GM12878 (cell line): ENCODE measurements around the gene TOR1B. TPM values are rescaled to one million over a fixed set of nuclear protein-coding genes. Genes with fewer than 3 reads are reported as not detected.

Experiments
- ATAC-seq: fragments of 200-7000 bp; cut with Tn5 transposase; 3 replicates; pipeline ENCODE4 v1.9.1; 2020; ENCODE audit warnings: mild to moderate bottlenecking, moderate library complexity
- BruUV-seq: library from RNA; stranded (reverse); fragments of 400-500 nt; replicated peaks from 2 replicates; lab custom pipeline; 2021; lab: Mats Ljungman, UMichigan
- CTCF ChIA-PET: fragments of 300-600 bp; sonication (Branson Sonifier 250); formaldehyde crosslinking; extraction: SDS; loops from one replicate; lab custom pipeline; 2021; ENCODE audit warnings: inconsistent platforms; lab: Yijun Ruan, JAX
- POLR2A ChIA-PET: fragments of 350-600 bp; formaldehyde crosslinking; extraction: SDS; loops from one replicate; lab custom pipeline; 2021; ENCODE audit warnings: inconsistent platforms; lab: Charles Lee
- RAD21 ChIA-PET: fragments of 300-600 bp; sonication (Branson Sonifier 250); formaldehyde crosslinking; loops from one replicate; lab custom pipeline; 2023; ENCODE audit warnings: antibody characterized with exemption; ENCODE audit not compliant: unreplicated experiment; lab: Charles Lee
- SMC1A ChIA-PET: fragments of 300-600 bp; sonication (Branson Sonifier 250); formaldehyde crosslinking; loops from one replicate; lab custom pipeline; 2023; ENCODE audit not compliant: unreplicated experiment, uncharacterized antibody; lab: Charles Lee
- DNase-seq: peaks from one replicate; pipeline ENCODE4 v3.0.0-alpha.2; 2011; ENCODE audit warnings: low read depth, low spot score
- FAIRE-seq: peaks from 3 replicates; lab custom pipeline; 2011; peaks lifted over from hg19 to GRCh38; lab: Jason Lieb, UNC
- H2AFZ ChIP-seq: 2 replicates; pipeline ENCODE4 v1.6.0; 2011; ENCODE audit warnings: low read depth, low read length, control low read depth; ENCODE audit not compliant: control insufficient read depth
- H3K27ac ChIP-seq: 2 replicates; pipeline ENCODE4 v1.5.1; 2011; ENCODE audit warnings: control low read depth; ENCODE audit not compliant: control insufficient read depth, insufficient read depth
- H3K27me3 ChIP-seq, 2 experiments: replicated peaks in 1 of 2; 2 replicates each; pipeline versions ENCODE4 v1.6.0 to v1.6.1; 2011; ENCODE audit warnings: low read length in 1 of 2; ENCODE audit not compliant: control insufficient read depth in 2 of 2, insufficient read depth in 2 of 2
- H3K36me3 ChIP-seq, 2 experiments: 2 replicates each; pipeline ENCODE4 v1.5.1; 2011; ENCODE audit warnings: low read length in 1 of 2; ENCODE audit not compliant: control insufficient read depth in 2 of 2, insufficient read depth in 2 of 2
- H3K4me1 ChIP-seq: 2 replicates; pipeline ENCODE4 v1.6.1; 2011; ENCODE audit warnings: mild to moderate bottlenecking, low read length, moderate library complexity, mixed read lengths; ENCODE audit not compliant: control insufficient read depth, insufficient read depth
- H3K4me2 ChIP-seq: 2 replicates; pipeline ENCODE4 v1.6.0; 2011; ENCODE audit warnings: control low read depth; ENCODE audit not compliant: control insufficient read depth, insufficient read depth
- H3K4me3 ChIP-seq: fragments of 200-600 bp; sonication (generic); 2 replicates; pipeline ENCODE4 v1.5.1; 2016
- H3K79me2 ChIP-seq: 2 replicates; pipeline ENCODE4 v1.6.0; 2011; ENCODE audit warnings: low read length; ENCODE audit not compliant: control insufficient read depth, insufficient read depth
- H3K9ac ChIP-seq: 2 replicates; pipeline ENCODE4 v1.8.0; 2011; ENCODE audit warnings: low read length, control low read depth, mixed read lengths; ENCODE audit not compliant: control insufficient read depth, insufficient read depth
- H3K9me3 ChIP-seq: replicated peaks from 3 replicates; pipeline ENCODE4 v1.5.1; 2011; ENCODE audit warnings: mild to moderate bottlenecking, low read length; ENCODE audit not compliant: control insufficient read depth, insufficient read depth
- H4K20me1 ChIP-seq: 2 replicates; pipeline ENCODE4 v1.6.0; 2011; ENCODE audit not compliant: control insufficient read depth, insufficient read depth
- ASH2L ChIP-seq: fragments of 300-600, 200-600 bp; sonication (generic); IDR thresholded peaks from 2 replicates; pipeline ENCODE4 v1.6.1; 2017; ENCODE audit warnings: low read depth, mild to moderate bottlenecking, borderline replicate concordance
- BACH1 ChIP-seq: fragments of 450-650 bp; IDR thresholded peaks from 2 replicates; pipeline ENCODE4 v1.6.1; 2017; ENCODE audit warnings: mild to moderate bottlenecking, borderline replicate concordance
- BRCA1 ChIP-seq: IDR thresholded peaks from 2 replicates; pipeline ENCODE4 v1.6.1; 2011; ENCODE audit warnings: low read depth, low read length, improper control_type of control experiment
- DPF2 ChIP-seq: fragments of 450-650 bp; IDR thresholded peaks from 2 replicates; pipeline ENCODE4 v1.6.1; 2017; ENCODE audit warnings: mild to moderate bottlenecking
- FOXM1 ChIP-seq: IDR thresholded peaks from 2 replicates; pipeline ENCODE4 v1.6.1; 2012; ENCODE audit warnings: low read depth, mild to moderate bottlenecking, inconsistent platforms, low read length, moderate library complexity
- GATAD2B ChIP-seq: fragments of 450-650 bp; conservative IDR thresholded peaks from 2 replicates; pipeline ENCODE4 v1.6.1; 2017; ENCODE audit warnings: low read depth, mild to moderate bottlenecking, moderate library complexity
- IKZF2 ChIP-seq, 2 experiments: fragments of 450-650 bp; IDR thresholded peaks; 2 replicates each; pipeline ENCODE4 v1.6.1; 2017; ENCODE audit warnings: mild to moderate bottlenecking in 2 of 2, moderate library complexity in 2 of 2
- NFXL1 ChIP-seq: fragments of 450-650 bp; IDR thresholded peaks from 2 replicates; pipeline ENCODE4 v1.6.1; 2017; ENCODE audit warnings: antibody characterized with exemption, mild to moderate bottlenecking, borderline replicate concordance
- NKRF ChIP-seq: fragments of 450-650 bp; conservative IDR thresholded peaks from 2 replicates; pipeline ENCODE4 v1.6.1; 2017; ENCODE audit warnings: mild to moderate bottlenecking, moderate library complexity
- NR2C1 ChIP-seq: fragments of 450-650 bp; IDR thresholded peaks from 2 replicates; pipeline ENCODE4 v1.6.1; 2017; ENCODE audit warnings: antibody characterized with exemption, mild to moderate bottlenecking, moderate library complexity
- NR2F1 ChIP-seq: fragments of 450-650 bp; conservative IDR thresholded peaks from 2 replicates; pipeline ENCODE4 v1.6.1; 2017; ENCODE audit warnings: mild to moderate bottlenecking
- POLR2AphosphoS2 ChIP-seq: IDR thresholded peaks from 2 replicates; pipeline ENCODE4 v1.6.1; 2011; ENCODE audit warnings: low read depth, mild to moderate bottlenecking, low read length, improper control_type of control experiment, moderate library complexity
- RAD21 ChIP-seq: IDR thresholded peaks from 2 replicates; pipeline ENCODE4 v1.6.1; 2011; ENCODE audit warnings: mild to moderate bottlenecking, low read depth, low read length, moderate library complexity; ENCODE audit not compliant: insufficient read depth
- RCOR1 ChIP-seq: conservative IDR thresholded peaks from 2 replicates; pipeline ENCODE4 v1.6.1; 2012; ENCODE audit warnings: low read depth, low read length, improper control_type of control experiment
- SUPT20H ChIP-seq: IDR thresholded peaks from 2 replicates; pipeline ENCODE4 v1.6.1; 2011; ENCODE audit warnings: low read depth, mild to moderate bottlenecking, low read length, moderate library complexity, borderline replicate concordance; ENCODE audit not compliant: control insufficient read depth
- TARDBP ChIP-seq: IDR thresholded peaks from 2 replicates; pipeline ENCODE4 v1.6.1; 2016; ENCODE audit warnings: borderline replicate concordance
- ZNF274 ChIP-seq: IDR thresholded peaks from one replicate; pipeline ENCODE4 v1.8.0; 2011; ENCODE audit not compliant: insufficient read length, insufficient read depth
- WGBS: methylation state at CpG from one replicate; pipeline ENCODE4 v1.1.6; 2016; ENCODE audit warnings: low lambda C conversion rate; ENCODE audit not compliant: insufficient replicate concordance, insufficient coverage; ENCODE audit errors: missing lambda C conversion rate; 5-methylcytosine and 5-hydroxymethylcytosine counted together
- in situ Hi-C: fragments of 300-500 bp; cut with MboI; formaldehyde crosslinking; loops from 9 replicates; pipeline ENCODE4 v1.14.3; 2018; ENCODE audit warnings: mixed read lengths
- intact Hi-C: fragments of 100-400 bp; cut with micrococcal nuclease; formaldehyde crosslinking; loops from one replicate; pipeline ENCODE4 v1.14.2; 2022; ENCODE audit not compliant: unreplicated experiment
- polyA plus RNA-seq, 11 experiments: library from polyadenylated mRNA; depleted of rRNA in 4 of 11; unstranded in 6 of 11; stranded (reverse) in 5 of 11; fragments of >200 nt; fragmentation: Nextera tagmentation in 4 of 11; fragmentation: Illumina TruSeq in 1 of 11; extraction: Ambion mirVana in 4 of 11; extraction: Trizol in 1 of 11; gene quantifications; 1 replicate in 1 of 11; 2 replicates in 10 of 11; pipeline versions ENCODE4 v1.2.1 to v1.2.3, GENCODE V29; 2011 to 2016; ENCODE audit warnings: inconsistent platforms in 2 of 11, missing spikeins in 2 of 11, low read depth in 1 of 11
- total RNA-seq, 4 experiments: library from RNA; depleted of rRNA in 3 of 4; stranded (reverse); fragments of >200 nt in 3 of 4; fragmentation: Illumina TruSeq in 1 of 4; extraction: Trizol in 1 of 4; gene quantifications; 2 replicates each; pipeline versions ENCODE4 v1.2.1 to v1.2.3, GENCODE V29; 2013 to 2021

TOR1B gene
- total and polyA plus RNA-seq, 10 of the 15 experiments (the other 5 are each of a cell fraction or from before 2014, with no cell fraction given): 1.8 to 17.5 (median 9.9) TPM

- peaks cover 6% of the 10 kb centered on the region for H3K4me1 ChIP-seq
- no peaks in the 10 kb centered on the region for H4K20me1 ChIP-seq
- peaks cover 16% of the 10 kb centered on the region for H3K79me2 ChIP-seq
- TF ChIP-seq RAD21 (no peak), IKZF2 (IDR thresholded peaks at IDR 0.05) (no peak), DPF2 (no peak), GATAD2B (no peak), NFXL1 (no peak), NR2C1 (no peak), BRCA1 (no peak), NKRF (no peak), ASH2L (no peak), RCOR1 (no peak), FOXM1 (no peak), ZNF274 (no peak), NR2F1 (no peak), BACH1 (no peak), POLR2AphosphoS2 (no peak), TARDBP (no peak), SUPT20H (no peak)
- H3K4me2 ChIP-seq: no peak overlapping the region
- H3K27me3 ChIP-seq: no peaks in the 10 kb centered on the region
- ChIA-PET RAD21 (no interaction called here), CTCF (interaction anchor here (0.8 to 1.3 kb wide), 3 partner anchors 8 to 367 kb away, joined by 3 to 4 read pairs (median 3); partner anchors contain the start of genes C9orf78 and USP20), SMC1A (no interaction called here), POLR2A (interaction anchor here (0.7 kb wide), 1 partner anchor 41 kb away, joined by 3 read pairs; no protein-coding TSS in a partner anchor)
- no peaks in the 10 kb centered on the region for H3K9me3 ChIP-seq
- intact Hi-C loops (no loop called here), in situ Hi-C loops (loop anchor here (25.0 kb wide), 1 partner anchor 1436 kb away; no protein-coding TSS in a partner anchor)
- H3K4me3 ChIP-seq: no peak overlapping the region
- H3K9ac ChIP-seq: no peak overlapping the region
- 100% methylated on average over 1 of the region's 1 CpG for WGBS
- ATAC-seq: no peak
- no peak overlapping the region for H3K27ac ChIP-seq
- no peak overlapping the region for H2AFZ ChIP-seq
- no TSS peak for BruUV-seq
- no peak for FAIRE-seq
- peaks cover 6 to 23% of the 10 kb centered on the region in 2 experiments; a peak in 3 of 4 replicates for H3K36me3 ChIP-seq
- DNase-seq: no peak
Observed at GRCh38 chr9:129826759-129827158, 23.8 kb downstream of the TOR1B start.
